Right renal pelvis (tissue), 4 donors: ENCODE results near the gene CILP2. TPM values are rescaled to one million over a fixed set of nuclear protein-coding genes. Genes with fewer than 3 reads are reported as not detected.

Source experiments
- DNase-seq, 4 donors: peaks; one replicate each; pipeline ENCODE4 v3.0.0-alpha.2; 2013; ENCODE audit warnings: low read depth in 4 of 4, low spot score in 3 of 4, missing footprints in 1 of 4
- polyA plus RNA-seq, 4 donors: library from polyadenylated mRNA; unstranded; fragments of 120-200 nt; gene quantifications; one replicate each; pipeline ENCODE4 v1.2.1, GENCODE V29; 2013; ENCODE audit not compliant: insufficient read length in 4 of 4

Gene CILP2
- polyA plus RNA-seq, 4 donors, result 0.13 to 0.36 (median 0.15) TPM

DNA sequence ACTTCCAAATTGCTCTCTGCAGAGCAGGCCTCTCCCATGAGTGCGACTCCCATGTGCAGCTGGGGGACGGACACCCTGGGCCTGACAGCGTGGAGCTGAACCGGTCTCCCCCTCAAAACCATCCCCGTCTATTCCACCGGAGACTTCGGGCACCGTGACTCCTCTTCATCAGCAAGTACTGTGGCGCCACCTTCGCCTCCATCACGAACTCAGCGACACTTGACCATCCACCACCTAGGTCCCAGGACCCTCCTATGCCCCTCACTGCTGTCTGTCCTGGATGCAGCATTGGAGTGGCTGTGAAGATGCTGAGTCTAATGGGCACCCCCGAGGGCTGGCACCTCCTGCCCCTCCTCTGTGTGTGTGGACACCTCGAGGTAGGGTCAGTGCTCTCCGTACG is 20.6 kb downstream of the CILP2 start:
- DNase-seq, result no peak

- no peak for DNase-seq
Observed at GRCh38 chr19:19559931-19560330, 21.9 kb downstream of the CILP2 start.

DNA sequence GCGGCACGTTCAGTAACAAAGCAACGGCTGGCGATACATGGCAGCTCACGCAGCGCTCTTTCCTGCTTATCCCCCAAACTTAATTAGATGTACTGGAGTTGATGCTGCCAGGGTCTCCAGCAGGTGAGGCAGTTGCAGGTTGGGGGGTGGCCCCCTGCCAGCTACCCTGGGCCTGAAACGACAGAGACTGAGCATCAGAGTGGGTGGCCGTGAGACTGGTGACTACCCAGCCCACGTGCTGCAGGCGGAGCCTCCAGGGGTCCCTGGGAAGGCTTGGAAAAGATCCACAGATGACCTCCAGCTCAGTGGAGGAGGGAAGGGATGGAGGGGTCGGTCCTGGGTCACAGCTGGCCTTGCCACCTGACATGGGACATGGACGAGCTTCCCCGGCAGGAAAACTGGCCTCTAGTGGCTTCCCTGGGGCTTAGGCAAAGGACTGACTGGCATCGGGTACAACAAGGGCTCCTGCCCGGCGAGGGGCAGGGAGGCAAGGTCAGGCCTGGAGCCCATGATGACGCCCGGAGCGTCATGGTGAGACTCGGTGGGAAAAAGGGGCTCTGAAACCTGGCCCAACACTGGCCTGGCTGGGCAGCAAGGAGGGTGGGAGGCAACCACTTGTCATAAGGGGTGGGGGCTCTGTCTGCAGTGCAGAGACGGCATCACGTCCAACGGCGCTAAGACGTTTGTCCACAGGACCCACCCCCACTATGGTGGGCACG is 24.0 kb downstream of the CILP2 start:
- DNase-seq, result no peak

DNA sequence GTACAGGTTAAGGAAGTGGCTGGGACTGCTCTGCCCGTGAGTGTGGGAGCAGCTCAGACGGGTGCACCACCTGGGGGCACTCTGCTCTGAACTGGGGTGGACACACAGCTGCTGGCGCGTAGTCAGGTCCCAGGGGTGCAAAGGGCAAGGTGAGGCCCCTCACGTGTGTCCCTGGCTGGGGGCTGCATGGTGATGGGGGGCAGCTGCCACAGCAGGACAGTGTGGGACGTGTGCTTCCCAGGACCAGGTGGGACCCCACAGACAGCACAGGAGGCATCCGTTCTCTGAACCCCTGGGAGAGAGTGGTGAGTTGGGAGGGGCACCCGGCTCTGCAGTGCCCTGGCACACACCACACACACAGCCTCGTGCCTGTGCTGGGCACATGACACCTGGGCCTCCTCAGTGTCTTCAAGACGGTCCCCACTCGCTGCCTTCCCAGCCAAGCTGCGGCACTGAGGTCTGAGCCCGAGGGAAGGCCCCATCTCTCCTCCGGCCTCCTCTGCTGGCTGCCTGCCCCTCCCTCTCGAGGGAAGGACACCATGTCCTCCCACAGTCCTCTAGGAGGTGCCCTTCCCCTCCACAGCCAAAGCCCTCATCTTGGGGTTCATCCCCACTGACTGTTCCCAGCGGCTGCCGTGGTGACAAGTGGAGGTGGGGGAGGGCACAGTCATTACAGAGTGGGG is 24.7 kb downstream of the CILP2 start:
- DNase-seq, result no peak

DNA sequence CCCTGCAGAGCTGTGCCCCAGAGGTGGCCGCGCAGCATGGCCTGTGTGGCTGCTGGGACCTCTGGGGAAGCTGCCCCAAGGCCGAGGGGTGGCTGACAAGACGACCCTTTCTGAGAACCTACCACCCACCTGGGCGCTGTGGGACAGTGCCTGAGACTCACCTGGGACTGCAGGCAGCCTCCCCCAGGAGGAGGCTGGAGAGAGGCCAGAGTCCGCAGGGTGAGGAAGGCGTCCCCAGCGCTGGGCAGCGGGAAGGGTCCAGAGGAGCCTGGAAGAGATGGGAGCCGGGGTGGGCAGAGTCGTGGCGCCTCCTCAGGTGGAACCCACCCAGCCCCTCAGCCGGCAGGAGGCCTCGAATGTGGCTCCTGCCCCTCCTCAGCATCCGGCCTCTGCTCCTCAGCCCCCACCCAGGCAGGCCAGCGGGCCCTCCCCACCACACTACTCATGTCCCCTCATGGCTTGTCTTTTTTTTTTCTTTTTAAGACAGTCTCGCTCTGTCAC is 25.3 kb downstream of the CILP2 start:
- DNase-seq, result no peak

DNA sequence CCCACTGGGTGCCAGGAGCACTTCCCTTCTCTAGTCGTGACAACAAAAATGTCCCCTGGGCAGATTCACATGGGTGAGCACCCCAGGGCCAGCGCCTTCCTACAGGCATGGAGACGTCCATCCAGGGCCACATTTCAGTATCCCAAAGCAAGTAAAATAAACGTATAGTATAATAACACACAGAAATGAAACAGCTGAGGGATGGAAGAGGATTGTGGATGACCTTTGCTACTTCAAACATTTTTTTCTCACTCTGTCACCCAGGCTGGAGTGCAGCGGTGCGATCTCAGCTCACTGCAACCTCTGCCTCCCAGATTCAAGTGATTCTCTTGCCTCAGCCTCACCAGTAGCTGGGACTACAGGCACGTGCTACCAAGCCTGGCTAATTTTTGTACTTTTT is 28.2 kb downstream of the CILP2 start:
- DNase-seq, result no peak

DNA sequence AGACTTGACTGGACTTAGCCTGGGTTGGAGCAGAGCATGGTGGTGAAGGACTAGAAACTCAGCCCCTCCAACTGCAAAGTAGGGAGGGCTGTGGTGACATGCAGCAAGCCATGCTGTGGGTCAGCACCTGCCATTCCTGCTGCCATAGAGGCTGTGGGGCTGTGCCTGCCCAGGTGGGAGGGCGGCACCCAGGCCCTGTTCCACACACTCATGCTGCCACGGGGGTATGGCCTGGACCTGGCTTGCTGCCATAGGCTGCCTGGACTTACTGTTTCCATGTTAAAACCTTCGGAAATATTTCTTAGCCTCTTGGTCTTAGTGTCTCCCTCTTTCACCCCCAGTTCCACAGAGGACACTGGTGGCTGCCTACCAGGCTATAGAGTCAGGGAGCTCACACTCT is 29.3 kb downstream of the CILP2 start:
- no peak for DNase-seq

GRCh38 chr19:19568802-19569756 is 31.0 kb downstream of the CILP2 start:
- no peak for DNase-seq

- no peak for DNase-seq
Observed at GRCh38 chr19:19570571-19570970, 32.5 kb downstream of the CILP2 start.

DNA sequence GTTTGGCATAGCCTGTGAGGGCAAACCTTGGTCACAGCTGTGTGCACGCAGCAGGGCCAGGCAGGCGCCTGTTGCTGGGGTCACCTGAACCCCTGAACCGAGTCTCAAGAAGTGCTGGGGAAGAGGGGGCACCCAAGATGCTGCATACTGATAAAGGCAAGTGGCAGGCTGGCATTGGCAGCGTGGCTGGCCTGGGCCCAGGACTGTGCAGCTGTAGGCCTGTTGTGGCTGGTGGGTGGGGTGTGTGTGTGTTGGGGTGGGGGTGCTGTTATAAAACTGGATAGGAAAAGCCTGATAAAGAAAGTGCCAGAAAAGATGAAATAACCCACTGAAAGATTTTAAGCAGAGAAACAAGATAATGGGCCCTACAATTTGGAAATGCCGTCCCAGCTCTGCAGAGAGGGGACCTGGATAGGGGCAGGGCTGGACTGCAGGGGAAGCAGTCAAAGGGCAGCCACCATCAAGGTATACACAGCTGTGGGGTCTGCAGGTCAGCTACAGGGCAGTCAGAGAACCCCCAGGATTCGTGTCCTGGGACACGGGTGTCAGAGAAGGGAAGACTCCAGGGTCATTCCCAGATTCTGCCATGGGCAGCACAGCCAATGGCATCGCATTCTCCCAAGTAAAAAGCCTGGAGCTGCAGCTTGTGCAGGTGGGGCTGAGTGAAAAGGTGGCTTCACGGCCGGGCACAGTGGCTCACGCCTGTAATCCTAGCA is 33.2 kb downstream of the CILP2 start:
- no peak for DNase-seq

GRCh38 chr19:19575411-19575810 is 37.3 kb downstream of the CILP2 start:
- DNase-seq, result no peak

DNA sequence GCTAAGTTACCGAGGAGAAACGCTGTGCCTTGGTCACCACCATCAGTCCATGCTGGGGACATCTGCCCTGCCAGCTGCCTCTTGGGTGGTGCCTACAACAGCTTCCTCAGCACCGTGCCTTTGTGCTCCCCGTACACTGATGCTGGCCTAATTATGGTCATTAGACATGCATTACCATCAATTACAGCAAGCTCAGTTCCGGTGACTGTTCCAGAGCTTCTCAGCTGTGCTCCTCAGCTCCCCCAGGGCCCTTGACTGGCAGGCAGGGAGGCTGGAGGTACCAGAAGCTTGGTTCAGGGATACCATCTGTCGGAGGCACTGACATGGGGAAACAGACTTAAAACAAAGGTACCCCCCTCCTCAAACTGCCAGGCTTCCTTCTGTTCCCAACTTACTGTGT is 40.2 kb downstream of the CILP2 start:
- DNase-seq, result no peak

- DNase-seq, result no peak
Observed at GRCh38 chr19:19579533-19580361, 41.7 kb downstream of the CILP2 start.

DNA sequence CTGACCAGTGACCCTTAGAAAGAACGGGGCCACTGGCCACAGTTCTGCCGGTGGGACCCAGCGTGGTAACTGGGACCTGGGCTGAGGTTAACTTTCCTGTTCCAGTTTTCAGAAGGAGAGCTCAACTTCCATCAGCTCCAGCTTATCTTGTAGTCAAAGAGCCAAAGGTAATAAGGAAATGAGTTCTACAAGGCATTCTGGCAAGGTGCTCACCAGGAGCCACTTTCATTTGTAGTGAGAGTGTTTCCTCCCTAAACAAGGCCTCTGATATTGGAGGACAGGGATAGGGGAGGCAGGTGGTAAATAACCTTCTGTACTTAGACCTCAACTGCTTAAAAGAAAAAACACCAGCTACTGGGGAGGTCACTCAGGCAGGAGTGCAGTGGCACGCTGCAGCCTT is 42.4 kb downstream of the CILP2 start:
- no peak for DNase-seq

- no peak for DNase-seq
Observed at GRCh38 chr19:19581391-19581790, 43.3 kb downstream of the CILP2 start.

- DNase-seq, result no peak
Observed at GRCh38 chr19:19582471-19582870, 44.4 kb downstream of the CILP2 start.

- no peak for DNase-seq
Observed at GRCh38 chr19:19584356-19584755, 46.3 kb downstream of the CILP2 start.

- no peak for DNase-seq
Observed at GRCh38 chr19:19587771-19588170, 49.7 kb downstream of the CILP2 start.

DNA sequence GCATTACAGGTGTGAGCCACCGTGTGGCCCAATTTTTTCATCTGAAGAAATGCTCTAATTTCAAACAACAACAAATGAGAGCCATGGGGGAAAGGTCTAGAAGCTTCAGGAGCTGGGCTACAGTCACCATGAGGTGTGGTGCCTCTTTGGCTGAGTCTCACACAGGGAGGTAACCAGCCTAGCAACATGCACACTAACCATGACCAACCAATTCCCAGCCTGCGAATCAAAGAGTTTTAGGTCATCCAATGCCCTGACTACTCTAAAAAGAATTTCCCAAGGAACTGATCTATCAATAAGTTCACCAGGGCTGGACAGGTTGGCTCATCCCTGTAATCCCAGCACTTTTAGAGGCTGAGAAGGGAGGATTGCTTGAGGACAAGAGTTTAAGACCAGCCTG is 50.5 kb downstream of the CILP2 start:
- DNase-seq, result no peak
